SKM-1 (cell line): ENCODE measurements around the gene THSD7B.
A peak's percentile ranks its signal among the peaks of the same experiment; 100 is the strongest.
"Not testable (repeated sequence)": the region's sequence is repeated elsewhere in the genome, so short reads cannot be mapped to it uniquely, and the experiment has no call there.

Experiments
- DNase-seq: peaks from one replicate; lab custom pipeline; 2025; ENCODE audit not compliant: unreplicated experiment; lab: John Stamatoyannopoulos, UW

Gene THSD7B

GRCh38 chr2:137672989-137673552 is 907.7 kb downstream of the THSD7B start:
- DNase-seq: no peak

- DNase-seq: no peak
Measured at GRCh38 chr2:137674991-137675390, 909.6 kb downstream of the THSD7B start.

GRCh38 chr2:137675584-137676327 is 910.4 kb downstream of the THSD7B start:
- no peak for DNase-seq

- DNase-seq: no peak
Measured at GRCh38 chr2:137676346-137676745, 911.0 kb downstream of the THSD7B start.

- DNase-seq: no peak
Measured at GRCh38 chr2:137677466-137677865, 912.1 kb downstream of the THSD7B start.

GRCh38 chr2:137689549-137689948 is 924.2 kb downstream of the THSD7B start:
- no peak for DNase-seq

- no peak for DNase-seq
Measured at GRCh38 chr2:137693534-137693933, 928.2 kb downstream of the THSD7B start.

GRCh38 chr2:137696916-137697315 is 931.6 kb downstream of the THSD7B start:
- DNase-seq: no peak

- DNase-seq: not testable (repeated sequence)
Measured at GRCh38 chr2:137700250-137700649, 934.9 kb downstream of the THSD7B start.

GRCh38 chr2:137700681-137701080 is 935.3 kb downstream of the THSD7B start:
- no peak for DNase-seq

- DNase-seq: no peak
Measured at GRCh38 chr2:137705296-137705695, 940.0 kb downstream of the THSD7B start.

- peak; percentile 81 for DNase-seq
Measured at GRCh38 chr2:137706786-137707613, 941.7 kb downstream of the THSD7B start.

- no peak for DNase-seq
Measured at GRCh38 chr2:137708311-137708710, 943.0 kb downstream of the THSD7B start.

- no peak for DNase-seq
Measured at GRCh38 chr2:137715731-137716191, 950.4 kb downstream of the THSD7B start.

- no peak for DNase-seq
Measured at GRCh38 chr2:137718786-137719185, 953.4 kb downstream of the THSD7B start.

GRCh38 chr2:137721733-137722132 is 956.4 kb downstream of the THSD7B start:
- no peak for DNase-seq

- no peak for DNase-seq
Measured at GRCh38 chr2:137724912-137725311, 959.6 kb downstream of the THSD7B start.
